ENCODE data around the gene STAB1.

DNA sequence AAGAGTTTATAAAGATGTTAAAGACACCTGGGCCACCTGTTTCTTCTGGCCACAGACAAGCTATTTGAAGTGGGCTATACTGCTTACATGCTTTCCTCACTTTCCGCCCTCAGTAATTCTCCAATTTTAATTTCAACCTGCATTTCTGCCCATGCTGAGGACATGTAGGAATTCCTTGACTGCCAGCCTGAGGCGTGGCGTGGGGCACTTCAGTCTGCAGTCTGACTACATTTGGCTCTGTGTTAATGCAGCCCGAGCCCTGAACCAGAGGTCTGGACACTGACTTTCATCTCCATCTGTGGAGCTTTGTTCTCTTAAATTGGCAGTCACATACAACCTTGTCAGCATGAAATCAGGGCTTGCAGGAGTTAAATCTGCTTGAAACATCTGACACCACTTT lies 49.8 kb downstream of the STAB1 start:
- no peak for TF ChIP-seq EZH2 (IDR thresholded peaks at IDR 0.05)
- no peak for TF ChIP-seq POLR2AphosphoS5 (IDR thresholded peaks at IDR 0.05; ENCODE audit: borderline replicate concordance, low read depth, low read length)

All from SK-N-MC (cell line).